BLaER1 (cell line): ENCODE results near the gene RTL10.
"Not testable (repeated sequence)": the region's sequence is repeated elsewhere in the genome, so short reads cannot be mapped to it uniquely, and the experiment has no call there.

Source experiments
- H3K27ac ChIP-seq: shearing (Covaris generic); formaldehyde crosslinking; 2 replicates; pipeline ENCODE4 v1.8.1; 2022
- H3K27me3 ChIP-seq: shearing (Covaris generic); formaldehyde crosslinking; 2 replicates; pipeline ENCODE4 v1.8.1; 2022
- H3K36me3 ChIP-seq: shearing (Covaris generic); formaldehyde crosslinking; 2 replicates; pipeline ENCODE4 v1.8.1; 2022
- H3K4me1 ChIP-seq: shearing (Covaris generic); formaldehyde crosslinking; 2 replicates; pipeline ENCODE4 v1.8.1; 2022
- H3K4me2 ChIP-seq: shearing (Covaris generic); formaldehyde crosslinking; 2 replicates; pipeline ENCODE4 v1.8.1; 2022
- H3K4me3 ChIP-seq: shearing (Covaris generic); formaldehyde crosslinking; 2 replicates; pipeline ENCODE4 v1.8.1; 2022
- H3K9ac ChIP-seq: shearing (Covaris generic); formaldehyde crosslinking; 2 replicates; pipeline ENCODE4 v1.8.1; 2022
- H3K9me3 ChIP-seq: shearing (Covaris generic); formaldehyde crosslinking; 2 replicates; pipeline ENCODE4 v1.8.1; 2022
- H4K20me1 ChIP-seq: shearing (Covaris generic); formaldehyde crosslinking; 2 replicates; pipeline ENCODE4 v1.8.1; 2022
- Cebpa-rat ChIP-seq: shearing (Covaris generic); IDR thresholded peaks from 2 replicates; pipeline ENCODE4 v1.8.1; 2022

RTL10 gene

GRCh38 chr22:19840059-19840458 lies 14.6 kb downstream of the RTL10 start:
- H3K27ac ChIP-seq = no peak overlapping the region
- H3K9ac ChIP-seq = no peak overlapping the region
- no peak for TF ChIP-seq Cebpa-rat
- no peak overlapping the region for H3K4me3 ChIP-seq
- H4K20me1 ChIP-seq = peaks cover 63% of the 10 kb centered on the region
- H3K36me3 ChIP-seq = no peaks in the 10 kb centered on the region
- no peaks in the 10 kb centered on the region for H3K9me3 ChIP-seq
- H3K4me1 ChIP-seq = peaks cover 38% of the 10 kb centered on the region
- no peaks in the 10 kb centered on the region for H3K27me3 ChIP-seq
- no peak overlapping the region for H3K4me2 ChIP-seq

GRCh38 chr22:19837915-19838314 lies 16.8 kb downstream of the RTL10 start:
- no peaks in the 10 kb centered on the region for H3K9me3 ChIP-seq
- peaks cover 18% of the 10 kb centered on the region for H3K4me1 ChIP-seq
- H3K4me3 ChIP-seq = no peak overlapping the region
- H3K27me3 ChIP-seq = no peaks in the 10 kb centered on the region
- H3K36me3 ChIP-seq = no peaks in the 10 kb centered on the region
- H3K27ac ChIP-seq = no peak overlapping the region
- no peak overlapping the region for H3K9ac ChIP-seq
- TF ChIP-seq Cebpa-rat = no peak
- no peak overlapping the region for H3K4me2 ChIP-seq
- H4K20me1 ChIP-seq = peaks cover 45% of the 10 kb centered on the region; the same call in 1 of the 2 replicates

- H3K36me3 ChIP-seq = no peaks in the 10 kb centered on the region
- no peaks in the 10 kb centered on the region for H3K9me3 ChIP-seq
- no peak overlapping the region for H3K4me2 ChIP-seq
- H3K4me1 ChIP-seq = peaks cover 14% of the 10 kb centered on the region
- H3K27ac ChIP-seq = no peak overlapping the region
- H3K4me3 ChIP-seq = no peak overlapping the region
- peaks cover 41% of the 10 kb centered on the region; the same call in 1 of the 2 replicates for H4K20me1 ChIP-seq
- TF ChIP-seq Cebpa-rat = no peak
- H3K27me3 ChIP-seq = no peaks in the 10 kb centered on the region
- H3K9ac ChIP-seq = no peak overlapping the region
Measured at GRCh38 chr22:19836512-19836911, 18.2 kb downstream of the RTL10 start.

- Histone ChIP-seq H3K9me3 (no peaks in the 10 kb centered on the region), H3K4me1 (peaks cover 11% of the 10 kb centered on the region), H4K20me1 (peaks cover 35% of the 10 kb centered on the region; the same call in 1 of the 2 replicates), H3K36me3 (no peaks in the 10 kb centered on the region), H3K27me3 (no peaks in the 10 kb centered on the region), H3K4me2 (no peak overlapping the region), H3K9ac (no peak overlapping the region), H3K27ac (no peak overlapping the region), H3K4me3 (no peak overlapping the region)
- no peak for TF ChIP-seq Cebpa-rat
Measured at GRCh38 chr22:19834599-19834998, 20.1 kb downstream of the RTL10 start.

GRCh38 chr22:19833327-19833726 lies 21.3 kb downstream of the RTL10 start:
- H4K20me1 ChIP-seq = peaks cover 35% of the 10 kb centered on the region; the same call in 1 of the 2 replicates
- peaks cover 11% of the 10 kb centered on the region for H3K4me1 ChIP-seq
- not testable (repeated sequence) for H3K36me3 ChIP-seq, H3K27ac ChIP-seq, H3K9me3 ChIP-seq, H3K4me3 ChIP-seq, H3K4me2 ChIP-seq, H3K27me3 ChIP-seq, H3K9ac ChIP-seq

GRCh38 chr22:19832476-19833108 lies 22.1 kb downstream of the RTL10 start:
- H3K27me3 ChIP-seq = no peaks in the 10 kb centered on the region
- peak overlapping the region; percentile 29 for H3K4me2 ChIP-seq
- peaks cover 11% of the 10 kb centered on the region for H3K4me1 ChIP-seq
- H3K36me3 ChIP-seq = no peaks in the 10 kb centered on the region
- H3K9ac ChIP-seq = no peak overlapping the region
- H4K20me1 ChIP-seq = peaks cover 31% of the 10 kb centered on the region; the same call in 1 of the 2 replicates
- H3K27ac ChIP-seq = no peak overlapping the region
- H3K4me3 ChIP-seq = no peak overlapping the region
- TF ChIP-seq Cebpa-rat = no peak
- H3K9me3 ChIP-seq = no peaks in the 10 kb centered on the region

- not testable (repeated sequence) for H3K9me3 ChIP-seq, H3K27ac ChIP-seq, H3K36me3 ChIP-seq, H3K27me3 ChIP-seq, H3K9ac ChIP-seq, H3K4me3 ChIP-seq
- 0 out of 2 replicates have a peak overlapping the region, but pooled peaks have one; percentile 29 for H3K4me2 ChIP-seq
- H4K20me1 ChIP-seq = peaks cover 29% of the 10 kb centered on the region; the same call in 1 of the 2 replicates
- H3K4me1 ChIP-seq = peaks cover 11% of the 10 kb centered on the region
Measured at GRCh38 chr22:19831979-19832378, 22.7 kb downstream of the RTL10 start.

- H3K4me1 ChIP-seq = peaks cover 13% of the 10 kb centered on the region
- H3K27me3 ChIP-seq = no peaks in the 10 kb centered on the region
- no peak overlapping the region for H3K4me2 ChIP-seq
- H3K9me3 ChIP-seq = 0 out of 2 replicates have a peak, but pooled peaks cover 6% of the 10 kb centered on the region
- no peak overlapping the region for H3K9ac ChIP-seq
- H3K36me3 ChIP-seq = peaks cover 8% of the 10 kb centered on the region; the same call in 1 of the 2 replicates
- no peak overlapping the region for H3K4me3 ChIP-seq
- peaks cover 29% of the 10 kb centered on the region; the same call in 1 of the 2 replicates for H4K20me1 ChIP-seq
- TF ChIP-seq Cebpa-rat = no peak
- no peak overlapping the region for H3K27ac ChIP-seq
Measured at GRCh38 chr22:19831016-19831415, 23.7 kb downstream of the RTL10 start.

GRCh38 chr22:19828035-19828401 lies 26.7 kb downstream of the RTL10 start:
- Histone ChIP-seq H3K9ac (no peak overlapping the region), H3K4me1 (peaks cover 42% of the 10 kb centered on the region), H3K36me3 (peaks cover 9% of the 10 kb centered on the region; the same call in 1 of the 2 replicates), H3K27ac (no peak overlapping the region), H4K20me1 (peaks cover 41% of the 10 kb centered on the region), H3K4me3 (no peak overlapping the region), H3K27me3 (no peaks in the 10 kb centered on the region), H3K4me2 (no peak overlapping the region), H3K9me3 (0 out of 2 replicates have a peak, but pooled peaks cover 8% of the 10 kb centered on the region)
- no peak for TF ChIP-seq Cebpa-rat

- Histone ChIP-seq H4K20me1 (peaks cover 41% of the 10 kb centered on the region), H3K4me2 (no peak overlapping the region), H3K9ac (no peak overlapping the region), H3K4me3 (no peak overlapping the region), H3K27me3 (no peaks in the 10 kb centered on the region), H3K36me3 (peaks cover 9% of the 10 kb centered on the region; the same call in 1 of the 2 replicates), H3K9me3 (0 out of 2 replicates have a peak, but pooled peaks cover 8% of the 10 kb centered on the region), H3K4me1 (peaks cover 42% of the 10 kb centered on the region), H3K27ac (no peak overlapping the region)
- no peak for TF ChIP-seq Cebpa-rat
Measured at GRCh38 chr22:19827341-19828034, 27.2 kb downstream of the RTL10 start.
